ELF-1 (cell line): Measurements from ENCODE around the gene DUSP8.

Source experiments
- DNase-seq: peaks from one replicate; pipeline ENCODE4 v3.0.0-alpha.2; 2016; ENCODE audit warnings: low read depth, low spot score

The DUSP8 gene

GRCh38 chr11:1533342-1533725 is 38.7 kb downstream of the DUSP8 start:
- no peak for DNase-seq

GRCh38 chr11:1532606-1533341 is 39.3 kb downstream of the DUSP8 start:
- no peak for DNase-seq

- DNase-seq = no peak
Measured at GRCh38 chr11:1532014-1532586, 40.0 kb downstream of the DUSP8 start.

DNA sequence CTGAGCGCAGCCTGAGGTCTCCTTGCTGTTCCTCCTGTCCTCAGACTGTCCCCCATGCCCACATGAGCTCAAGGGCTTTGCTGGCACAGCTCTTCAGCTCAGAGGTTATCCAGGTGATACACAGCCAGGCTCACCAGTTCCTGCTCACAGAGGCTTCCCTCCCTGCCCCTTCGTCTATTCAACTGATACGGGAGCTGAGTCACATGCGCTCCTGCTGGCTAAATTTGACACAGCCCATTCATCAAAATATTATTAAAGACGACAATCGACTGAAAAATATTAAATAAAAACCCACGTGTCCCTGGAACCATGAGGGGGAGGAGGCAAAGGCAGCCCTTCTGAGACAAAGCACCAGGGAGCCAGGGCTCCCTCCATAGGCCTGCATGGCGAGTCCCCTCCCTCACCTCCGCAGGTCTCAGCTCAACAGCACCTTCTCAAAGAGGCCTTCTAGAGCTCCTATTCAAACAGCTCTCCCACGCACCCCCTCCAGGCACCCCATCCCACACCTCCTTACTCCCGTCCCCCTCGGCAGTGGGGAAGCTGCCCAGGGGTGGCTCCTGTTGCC is 40.5 kb downstream of the DUSP8 start:
- DNase-seq = no peak

DNA sequence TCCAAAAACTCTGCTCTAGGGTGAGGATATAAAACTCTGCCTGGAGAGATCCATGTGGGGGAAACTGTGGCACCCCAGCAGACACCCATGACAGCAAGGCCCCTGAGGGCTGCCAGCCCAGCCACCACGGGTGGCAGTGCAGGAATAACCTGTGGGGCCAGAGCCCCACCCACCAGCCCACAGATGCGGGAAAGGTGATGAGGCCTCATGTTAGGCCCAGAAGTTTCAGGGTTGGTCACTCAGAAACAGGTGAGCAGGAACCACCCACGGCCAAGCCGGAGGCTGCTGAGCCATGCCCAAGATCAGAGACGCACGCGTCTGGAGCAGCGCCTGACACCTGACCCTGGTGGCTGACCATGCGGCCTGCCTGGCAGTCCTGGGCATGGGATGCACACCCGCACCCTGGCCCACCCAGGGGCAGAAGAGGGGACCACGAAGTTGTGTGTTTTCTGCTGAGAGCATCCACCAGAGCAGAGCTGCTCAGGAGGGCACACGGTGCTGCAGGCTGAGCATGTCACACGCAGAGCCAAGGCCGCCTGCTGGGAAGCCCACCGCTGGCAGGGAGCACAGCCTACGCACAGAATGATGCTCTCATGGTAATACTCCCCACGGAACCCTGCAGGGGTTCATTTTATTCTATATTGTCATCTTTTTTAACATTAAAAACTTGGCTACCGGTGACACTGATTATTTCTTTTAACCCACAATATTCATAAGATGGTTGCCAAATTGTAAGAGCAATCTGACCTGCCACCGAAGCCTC is 41.2 kb downstream of the DUSP8 start:
- no peak for DNase-seq

- DNase-seq = no peak
Measured at GRCh38 chr11:1529774-1530173, 42.3 kb downstream of the DUSP8 start.

- DNase-seq = no peak
Measured at GRCh38 chr11:1529286-1529685, 42.8 kb downstream of the DUSP8 start.

- DNase-seq = no peak
Measured at GRCh38 chr11:1528710-1529109, 43.4 kb downstream of the DUSP8 start.

DNA sequence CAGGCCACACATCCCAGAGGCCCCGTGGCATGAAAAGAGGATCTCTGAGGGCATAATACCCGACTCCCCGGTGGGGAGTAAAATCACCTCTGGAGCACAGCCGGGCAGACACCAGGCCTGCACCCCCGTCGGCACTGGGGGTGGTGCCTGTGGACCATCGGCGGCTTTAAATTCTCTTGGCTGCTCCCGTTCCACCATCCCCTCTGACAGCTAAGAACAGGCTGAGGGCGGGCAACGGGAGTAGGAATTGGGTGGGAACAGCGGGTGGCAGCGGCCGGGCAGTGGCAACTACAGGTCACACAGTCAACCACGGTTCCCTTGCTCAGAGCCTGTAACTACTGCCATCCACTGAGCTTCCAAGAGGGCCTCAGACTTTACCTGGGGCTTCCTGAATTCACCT is 45.3 kb downstream of the DUSP8 start:
- DNase-seq = no peak

GRCh38 chr11:1523779-1524178 is 48.3 kb downstream of the DUSP8 start:
- no peak for DNase-seq

DNA sequence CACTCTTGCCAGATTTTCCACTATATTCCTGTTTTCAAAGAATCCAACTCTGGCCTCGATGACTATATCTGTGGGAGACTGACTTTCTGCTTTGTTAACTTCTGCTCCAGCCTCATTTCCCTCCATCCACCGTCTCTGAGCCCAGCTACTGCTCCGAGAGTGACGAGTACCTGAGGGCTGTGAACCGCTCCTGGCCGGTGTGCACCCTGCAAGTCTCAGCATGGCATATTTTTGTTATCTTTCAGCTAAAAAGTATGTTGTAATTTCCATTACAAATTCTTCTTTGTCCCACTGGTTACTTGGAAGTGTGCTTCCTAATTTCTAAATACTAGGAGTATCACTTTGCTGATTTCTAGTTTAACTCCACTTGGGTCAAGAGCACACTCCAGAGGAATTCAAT is 49.0 kb downstream of the DUSP8 start:
- no peak for DNase-seq

DNA sequence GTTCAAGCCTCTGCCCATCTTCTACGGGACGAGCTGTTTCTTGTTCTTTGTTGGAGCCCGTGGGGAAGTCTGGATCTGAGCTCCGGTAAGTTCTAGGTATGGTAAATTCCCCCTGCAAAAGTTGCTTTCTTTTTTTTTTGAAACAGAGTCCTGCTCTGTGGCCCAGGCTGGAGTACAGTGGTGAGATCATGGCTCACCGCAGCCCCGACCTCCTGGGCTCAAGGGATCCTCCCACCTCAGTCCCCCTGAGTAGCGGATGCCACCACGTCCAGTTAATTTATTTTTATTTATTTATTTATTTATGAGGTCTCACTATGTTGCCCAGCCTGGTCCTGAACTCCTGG is 50.0 kb downstream of the DUSP8 start:
- DNase-seq = no peak

- DNase-seq = no peak
Measured at GRCh38 chr11:1521382-1522080, 50.5 kb downstream of the DUSP8 start.

GRCh38 chr11:1520663-1521267 is 51.3 kb downstream of the DUSP8 start:
- no peak for DNase-seq

DNA sequence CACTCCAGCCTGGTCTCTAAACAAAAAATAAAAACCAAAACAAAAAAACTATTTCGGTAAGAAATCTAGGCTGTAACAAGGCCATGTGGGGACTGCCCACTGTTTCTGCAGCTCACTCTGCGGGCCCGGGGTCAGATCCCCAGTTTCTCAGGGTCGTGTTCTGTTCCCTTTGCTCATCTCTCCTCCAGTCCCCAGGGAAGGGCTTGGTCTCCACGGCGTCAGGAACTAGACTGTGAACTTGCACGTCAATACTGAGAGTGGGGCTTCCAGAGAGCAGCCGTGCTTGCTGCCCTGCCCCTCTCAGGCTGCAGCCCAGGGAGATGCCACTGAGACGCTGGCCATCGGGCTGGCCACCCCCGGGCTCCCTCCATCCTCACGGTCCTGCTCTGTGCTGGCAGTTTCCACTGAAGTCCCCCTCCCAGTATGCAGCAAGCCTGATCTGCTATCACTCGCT is 51.8 kb downstream of the DUSP8 start:
- DNase-seq = no peak

DNA sequence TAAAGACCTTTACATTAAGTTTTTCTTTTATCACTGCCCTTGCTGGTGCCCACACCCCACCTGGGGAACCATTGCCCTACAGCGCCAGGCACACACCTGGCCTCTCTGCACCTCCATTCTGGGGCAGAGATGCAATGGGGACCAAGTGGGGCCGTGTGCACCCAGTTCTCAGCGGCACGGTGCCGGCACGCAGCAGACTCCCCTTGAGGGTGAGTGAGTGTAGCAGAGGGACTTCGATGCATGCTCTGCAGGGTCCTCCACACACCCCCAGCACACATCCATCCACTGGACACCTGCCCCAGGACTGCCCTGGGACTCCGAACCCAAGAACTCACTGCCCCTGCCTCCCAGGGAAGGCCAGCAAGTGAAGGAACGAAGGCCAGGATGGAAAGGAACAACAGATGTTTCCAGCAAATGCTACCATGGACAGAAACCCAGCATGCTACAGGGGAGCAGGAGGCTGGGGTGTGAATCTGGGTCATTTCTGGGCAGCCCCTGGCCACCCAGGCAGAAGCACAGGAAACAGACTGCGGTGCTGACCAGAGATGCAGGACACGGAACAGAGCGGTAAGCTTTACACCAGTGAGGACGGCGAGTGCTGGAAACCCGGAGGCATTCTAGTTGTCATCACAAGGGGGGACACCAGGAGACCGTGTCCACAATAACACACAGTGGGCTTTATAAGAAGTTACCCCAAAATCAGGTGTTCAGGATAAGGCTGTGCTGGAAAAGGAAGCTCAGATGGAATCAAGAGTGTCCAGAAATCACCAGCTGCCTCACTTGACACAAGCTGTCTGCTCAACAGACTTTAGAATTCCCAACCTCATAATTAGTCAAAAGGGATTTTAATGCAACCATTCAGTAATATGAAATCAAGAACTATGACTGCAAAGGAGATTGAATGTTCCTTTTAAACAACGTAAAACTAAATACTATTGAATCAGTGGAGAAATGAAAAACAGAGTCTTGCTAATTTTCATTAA is 52.8 kb downstream of the DUSP8 start:
- DNase-seq = no peak

- DNase-seq = no peak
Measured at GRCh38 chr11:1518301-1518700, 53.8 kb downstream of the DUSP8 start.

- no peak for DNase-seq
Measured at GRCh38 chr11:1517117-1518005, 54.7 kb downstream of the DUSP8 start.
